ENCODE measurements around the gene LSP1. TPM values are rescaled to one million over a fixed set of nuclear protein-coding genes. Genes with fewer than 3 reads are reported as not detected.

Gene LSP1
- total and polyA plus RNA-seq, 2 of the 8 experiments (the other 6 are each of a cell fraction or from before 2014, with no cell fraction given), result 0.03 TPM; not detected in 1

DNA sequence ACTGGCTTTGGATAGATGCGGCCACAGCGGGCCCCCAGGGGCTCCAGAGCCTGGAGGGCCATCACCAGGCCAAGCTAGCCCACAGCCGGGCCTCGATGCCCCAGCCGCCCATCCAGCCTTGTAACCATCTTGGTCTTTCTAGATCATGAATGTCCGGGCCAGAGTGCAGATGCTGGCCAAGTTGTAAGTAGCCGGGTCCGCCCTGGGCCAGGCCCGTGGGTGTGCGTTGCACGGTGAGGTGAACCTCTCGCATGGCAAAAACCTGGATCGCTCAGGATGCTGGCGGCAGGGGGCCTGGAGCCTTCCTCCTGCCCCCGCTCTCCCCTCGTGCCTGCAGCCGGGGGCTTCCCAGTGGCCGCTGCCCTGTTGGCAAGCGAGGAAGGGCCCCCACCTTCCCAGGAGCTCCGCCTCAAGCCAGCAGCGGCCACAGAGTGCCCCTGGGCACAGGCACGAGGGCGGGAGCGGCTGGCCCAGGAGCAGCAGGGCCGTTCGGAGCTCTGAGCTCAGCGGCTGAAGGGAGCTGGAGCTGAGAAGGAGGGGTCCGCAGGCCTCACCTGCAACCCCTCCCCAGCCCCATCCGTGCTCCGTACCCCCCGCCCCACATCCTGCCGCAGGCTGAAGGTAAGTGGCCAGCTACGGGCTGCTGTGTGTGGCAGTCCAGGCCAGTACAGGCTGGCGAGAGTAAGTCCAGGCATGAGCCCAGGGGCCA is 83.3 kb downstream of the LSP1 start (continued):
- TF ChIP-seq CHD7 (IDR thresholded peaks at IDR 0.05; ENCODE audit: insufficient replicate concordance, low read length) (no peak), CHD1 (IDR thresholded peaks at IDR 0.05; ENCODE audit: low read depth, low read length) (no peak), TAF1 (IDR thresholded peaks at IDR 0.05; ENCODE audit: low read depth, low read length) (no peak), CBX5 (IDR thresholded peaks at IDR 0.05; ENCODE audit: low read depth, low read length) (no peak), SP4 (IDR thresholded peaks at IDR 0.05; ENCODE audit: low read length) (no peak), RFX5 (IDR thresholded peaks at IDR 0.05; ENCODE audit: borderline replicate concordance, low read depth, low read length) (no peak), BACH1 (IDR thresholded peaks at IDR 0.05; ENCODE audit: low read length) (no peak), TAF7 (optimal IDR thresholded peaks at IDR 0.05; ENCODE audit: borderline replicate concordance, low read depth, low read length) (no peak), EP300 (IDR thresholded peaks at IDR 0.05; ENCODE audit: borderline replicate concordance in 1 of 2, low read depth in 2 of 2, low read length in 2 of 2) (no peak), RBBP5 (IDR thresholded peaks at IDR 0.05; ENCODE audit: borderline replicate concordance, low read depth, low read length) (no peak)
- TF ChIP-seq, protein P1, sequence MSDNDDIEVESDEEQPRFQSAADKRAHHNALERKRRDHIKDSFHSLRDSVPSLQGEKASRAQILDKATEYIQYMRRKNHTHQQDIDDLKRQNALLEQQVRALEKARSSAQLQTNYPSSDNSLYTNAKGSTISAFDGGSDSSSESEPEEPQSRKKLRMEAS (IDR thresholded peaks at IDR 0.05), result no peak

Measured in H1 (cell line).